ENCODE results near the gene CYP3A5.
"Not testable (repeated sequence)": the region's sequence is repeated elsewhere in the genome, so short reads cannot be mapped to it uniquely, and the experiment has no call there.

The CYP3A5 gene

DNA sequence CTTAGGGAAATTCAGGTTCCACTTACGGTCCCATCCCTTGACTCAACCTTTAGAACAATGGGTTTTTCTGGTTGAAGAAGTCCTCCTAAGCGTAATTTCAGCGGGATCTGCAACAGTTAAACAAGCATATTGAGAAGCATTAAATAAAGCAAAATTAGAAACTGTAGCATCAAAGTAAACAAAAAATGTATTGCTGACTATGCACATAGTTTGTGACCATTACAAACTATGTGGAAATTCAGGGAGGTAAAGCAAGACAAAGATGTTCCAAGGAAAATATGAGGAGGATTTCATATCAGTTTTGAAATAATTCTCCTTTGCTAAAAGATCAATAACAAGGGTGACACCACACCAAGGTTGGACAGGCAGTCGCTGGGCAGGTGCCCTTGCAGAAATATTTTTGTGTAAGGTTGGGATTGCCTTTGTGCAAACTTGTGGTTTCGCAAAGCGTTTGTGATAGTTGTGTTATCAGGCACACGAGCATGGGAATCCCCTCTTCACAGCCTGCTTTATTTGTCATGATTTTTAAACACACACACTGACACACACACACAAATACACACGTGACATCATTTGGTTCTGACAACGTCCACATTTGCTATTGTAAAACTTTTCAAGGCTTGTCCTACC, 5.4 kb upstream of the CYP3A5 start:
- FAIRE-seq, result no peak

- no peak for FAIRE-seq
Measured at GRCh38 chr7:99679032-99679399, 780 bp downstream of the CYP3A5 start.

DNA sequence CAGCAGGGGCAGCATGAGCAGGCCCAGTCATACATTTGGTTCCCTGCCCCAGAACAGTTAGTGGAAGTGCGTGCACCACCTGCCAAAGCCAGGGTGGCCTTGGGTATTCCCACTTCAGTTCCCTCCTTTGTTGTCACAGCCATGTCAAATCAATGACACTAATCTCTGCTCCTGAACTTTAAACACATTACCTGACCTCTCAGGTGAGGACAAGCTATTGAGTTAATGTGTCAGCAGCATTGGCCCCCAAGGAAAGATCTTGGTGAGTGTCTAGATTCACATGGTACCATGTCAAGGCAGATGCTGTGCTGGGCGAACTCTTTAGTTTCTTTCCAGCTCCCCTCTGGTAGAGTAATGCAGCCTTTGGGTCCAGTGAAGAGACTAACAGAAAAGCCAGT, 2.1 kb downstream of the CYP3A5 start:
- no peak for FAIRE-seq

- no peak for FAIRE-seq
Measured at GRCh38 chr7:99677013-99677647, 2.7 kb downstream of the CYP3A5 start.

DNA sequence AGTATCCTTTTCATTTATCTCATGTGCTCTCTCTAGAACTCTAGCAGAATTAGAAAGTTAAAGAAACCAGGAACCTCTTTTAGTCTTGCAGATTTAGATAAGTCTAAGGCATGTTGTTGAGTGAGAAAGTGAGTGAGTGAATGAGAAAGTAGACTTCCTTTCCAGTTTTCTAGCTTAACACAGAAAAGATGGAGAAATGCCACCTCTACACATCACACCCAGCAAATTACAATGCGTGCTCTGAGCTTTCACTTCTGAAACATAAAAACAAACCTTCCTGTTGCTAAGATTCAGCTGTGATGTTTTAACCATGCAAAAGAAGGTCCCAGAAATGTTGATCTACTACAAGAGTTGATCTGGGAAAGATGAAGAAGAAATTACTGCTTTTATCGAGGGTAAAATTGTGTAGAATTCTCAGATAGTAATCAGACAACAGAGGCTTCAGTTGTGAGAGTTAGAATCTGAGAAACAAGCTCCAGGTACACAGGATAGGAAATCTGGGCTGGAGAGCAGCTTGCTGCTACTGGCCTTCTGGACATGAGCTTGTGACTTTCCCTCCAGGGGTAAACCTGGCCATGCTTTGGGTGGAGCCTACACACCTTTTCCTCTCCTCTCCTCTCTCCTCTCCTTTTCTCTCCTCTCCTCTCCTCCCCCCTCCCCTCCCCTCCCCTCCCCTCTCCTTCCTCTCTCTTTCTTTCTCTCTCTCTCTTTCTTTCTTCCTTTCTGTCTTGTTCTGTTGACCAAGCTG, 4.6 kb downstream of the CYP3A5 start:
- FAIRE-seq, result no peak

DNA sequence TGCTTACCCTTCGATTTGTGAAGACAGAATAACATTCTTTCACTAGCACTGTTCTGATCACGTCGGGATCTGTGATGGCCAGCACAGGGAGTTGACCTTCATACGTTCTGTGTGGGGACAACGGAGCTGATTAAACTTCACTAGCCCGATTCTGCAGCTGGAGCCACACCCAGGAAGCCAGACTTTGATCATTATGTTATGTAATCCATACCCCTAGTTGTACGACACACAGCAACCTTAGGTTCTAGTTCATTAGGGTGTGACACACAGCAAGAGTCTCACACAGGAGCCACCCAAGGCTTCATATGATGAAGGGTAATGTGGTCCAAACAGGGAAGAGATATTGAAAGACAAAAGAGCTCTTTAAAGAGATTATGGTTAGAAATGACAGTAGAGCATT, 7.2 kb downstream of the CYP3A5 start:
- FAIRE-seq, result no peak

GRCh38 chr7:99669782-99670181, 10.0 kb downstream of the CYP3A5 start:
- FAIRE-seq, result no peak

GRCh38 chr7:99668541-99668940, 11.3 kb downstream of the CYP3A5 start:
- no peak for FAIRE-seq

DNA sequence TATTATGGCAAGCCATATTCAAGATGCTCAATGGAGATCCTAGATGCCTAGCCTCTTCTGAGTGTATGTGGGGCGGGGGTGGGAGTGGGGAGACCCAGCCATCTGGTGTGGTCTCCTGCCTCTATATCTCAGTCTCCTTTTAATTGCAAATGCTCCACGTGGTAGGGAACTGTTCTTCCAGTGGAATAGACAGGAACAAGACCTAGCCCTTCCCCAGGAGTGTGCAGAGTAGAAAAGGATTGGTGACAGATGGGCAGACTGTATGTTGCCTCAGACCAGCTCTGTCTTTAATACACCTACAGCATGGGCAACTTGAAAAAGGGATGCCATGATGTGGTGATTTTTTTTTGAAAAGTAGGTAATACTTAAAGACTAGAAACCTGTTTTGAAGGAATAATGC, 12.6 kb downstream of the CYP3A5 start:
- FAIRE-seq, result no peak

- FAIRE-seq, result no peak
Measured at GRCh38 chr7:99666013-99666395, 13.8 kb downstream of the CYP3A5 start.

DNA sequence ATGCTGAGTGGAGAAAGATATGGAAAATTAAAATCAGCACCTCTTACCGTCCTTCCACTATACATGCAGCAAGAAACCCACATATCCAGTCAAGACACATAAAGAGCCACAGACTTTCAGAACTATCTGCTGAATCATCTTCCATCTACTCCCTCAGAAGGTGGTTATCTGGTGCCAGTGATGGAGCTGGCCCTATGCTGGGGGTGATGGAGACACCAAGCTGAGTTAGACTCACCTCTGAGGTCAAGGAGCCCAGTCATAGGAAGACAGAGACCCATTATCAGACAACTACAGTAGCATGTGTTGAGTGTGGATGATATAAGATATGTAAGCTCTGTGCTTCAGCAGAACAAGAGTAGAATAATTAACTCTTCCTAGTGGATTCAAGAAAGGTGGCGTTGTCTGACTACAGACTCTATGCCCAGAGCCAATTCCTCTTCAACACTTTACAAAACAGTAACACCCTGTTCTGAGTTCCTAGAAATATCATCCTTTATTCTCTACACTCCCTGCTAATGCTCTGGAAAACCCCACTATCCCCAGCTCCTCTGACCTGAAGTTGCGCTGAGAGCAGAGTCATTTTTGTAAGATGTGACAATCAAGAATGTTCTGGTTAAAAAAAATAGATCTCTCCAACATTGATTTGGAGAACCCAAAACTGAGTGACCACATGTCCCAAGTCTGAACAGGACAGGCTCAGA, 14.3 kb downstream of the CYP3A5 start:
- FAIRE-seq, result no peak

DNA sequence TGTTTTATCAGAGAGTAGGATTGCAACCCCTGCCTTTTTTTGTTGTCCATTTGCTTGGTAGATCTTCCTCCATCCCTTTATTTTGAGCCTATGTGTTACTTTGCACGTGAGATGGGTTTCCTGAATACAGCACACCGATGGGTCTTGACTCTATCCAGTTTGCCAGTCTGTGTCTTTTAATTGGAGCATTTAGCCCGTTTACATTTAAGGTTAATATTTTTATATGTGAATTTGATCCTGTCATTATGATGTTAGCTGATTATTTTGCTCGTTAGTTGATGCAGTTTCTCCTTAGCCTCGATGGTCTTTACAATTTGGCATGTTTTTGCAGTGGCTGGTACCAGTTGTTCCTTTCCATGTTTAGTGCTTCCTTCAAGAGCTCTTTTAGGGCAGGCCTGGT, 21.9 kb downstream of the CYP3A5 start:
- FAIRE-seq, result not testable (repeated sequence)

DNA sequence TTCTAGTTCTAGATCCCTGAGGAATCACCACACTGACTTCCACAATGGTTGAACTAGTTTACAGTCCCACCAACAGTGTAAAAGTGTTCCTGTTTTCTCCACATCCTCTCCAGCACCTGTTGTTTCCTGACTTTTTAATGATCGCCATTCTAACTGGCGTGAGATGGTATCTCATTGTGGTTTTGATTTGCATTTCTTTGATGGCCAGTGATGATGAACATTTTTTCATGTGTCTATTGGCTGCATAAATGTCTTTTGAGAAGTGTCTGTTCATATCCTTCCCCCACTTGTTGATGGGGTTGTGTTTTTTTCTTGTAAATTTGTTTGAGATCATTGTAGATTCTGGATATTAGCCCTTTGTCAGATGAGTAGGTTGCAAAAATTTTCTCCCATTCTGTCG, 25.2 kb downstream of the CYP3A5 start:
- not testable (repeated sequence) for FAIRE-seq

GRCh38 chr7:99653754-99654153, 26.0 kb downstream of the CYP3A5 start:
- FAIRE-seq, result no peak

DNA sequence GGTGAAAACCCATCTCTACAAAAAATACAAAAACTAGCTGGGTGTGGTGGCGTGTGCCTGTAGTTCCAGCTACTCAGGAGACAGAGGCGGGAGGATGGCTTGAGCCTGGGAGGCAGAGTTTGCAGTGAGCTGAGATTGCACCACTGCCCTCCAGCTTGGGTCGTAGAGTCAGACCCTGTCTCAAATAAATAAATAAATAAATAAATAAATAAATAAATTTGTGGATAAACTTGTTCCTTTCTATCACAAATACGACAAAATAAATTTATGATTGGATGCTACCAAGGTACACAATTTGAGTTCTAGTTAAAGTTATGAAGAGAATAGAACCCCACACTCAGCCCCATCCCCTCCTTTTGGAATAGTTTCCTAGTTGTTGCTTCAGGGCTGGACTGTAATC, 26.5 kb downstream of the CYP3A5 start:
- FAIRE-seq, result not testable (repeated sequence)

- FAIRE-seq, result no peak
Measured at GRCh38 chr7:99652671-99653070, 27.1 kb downstream of the CYP3A5 start.

- FAIRE-seq, result no peak
Measured at GRCh38 chr7:99651290-99651689, 28.5 kb downstream of the CYP3A5 start.

GRCh38 chr7:99648843-99649242, 31.0 kb downstream of the CYP3A5 start:
- no peak for FAIRE-seq

GRCh38 chr7:99645590-99645989, 34.2 kb downstream of the CYP3A5 start:
- FAIRE-seq, result no peak

DNA sequence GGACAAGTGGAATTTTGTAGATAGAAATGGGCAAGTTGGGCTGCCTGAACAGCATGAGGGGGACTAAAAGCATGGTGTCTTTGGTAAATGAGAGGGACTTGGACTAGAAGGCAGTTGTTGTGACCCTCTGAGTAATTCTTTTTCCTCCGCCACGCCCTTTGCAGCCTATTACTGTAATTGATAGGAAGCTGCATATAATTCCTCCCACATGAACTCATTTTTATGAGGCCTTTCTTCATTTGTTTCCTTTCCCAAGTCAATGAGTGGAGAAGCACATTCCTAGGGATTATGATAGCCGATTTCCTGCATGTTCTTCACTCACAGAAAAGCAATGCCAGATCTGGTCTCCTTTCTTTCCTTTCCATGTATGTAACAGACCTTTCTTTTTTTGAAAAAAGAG, 35.4 kb downstream of the CYP3A5 start:
- FAIRE-seq, result no peak

- FAIRE-seq, result no peak
Measured at GRCh38 chr7:99643464-99643863, 36.3 kb downstream of the CYP3A5 start.

- FAIRE-seq, result no peak
Measured at GRCh38 chr7:99642027-99642426, 37.8 kb downstream of the CYP3A5 start.

DNA sequence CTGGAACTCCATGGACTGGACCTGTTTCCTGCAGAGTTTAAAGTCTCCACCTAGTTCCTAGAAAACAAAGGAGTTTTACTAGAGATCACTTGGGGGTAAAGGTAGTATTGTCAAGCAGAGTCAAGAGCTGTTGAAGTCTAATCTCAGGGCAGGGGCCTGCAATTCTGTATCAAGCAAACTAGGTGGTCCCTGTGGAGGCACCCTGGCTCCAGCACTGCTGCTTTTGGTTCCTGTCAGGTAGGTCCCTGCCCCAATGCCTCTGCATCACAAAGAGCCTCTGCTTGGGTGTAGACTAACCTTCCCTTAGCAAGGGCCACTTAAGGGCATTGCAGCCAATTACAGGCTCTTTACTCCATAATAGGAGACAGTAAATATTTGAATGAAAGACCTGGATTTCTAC, 40.5 kb downstream of the CYP3A5 start:
- FAIRE-seq, result no peak

- FAIRE-seq, result no peak
Measured at GRCh38 chr7:99638731-99639130, 41.1 kb downstream of the CYP3A5 start.
